PC-3 (cell line): Measurements from ENCODE around the gene PAQR5.

Experiments used
- CTCF ChIP-seq: fragments of 300-600 bp; sonication (generic); conservative IDR thresholded peaks from 2 replicates; pipeline ENCODE4 v1.5.1; 2017; ENCODE audit warnings: antibody characterized with exemption, low read depth, mild to moderate bottlenecking, low read length
- EZH2phosphoT487 ChIP-seq: fragments of 300-600 bp; sonication (generic); IDR thresholded peaks from 2 replicates; pipeline ENCODE4 v1.6.1; 2018; ENCODE audit warnings: mild to moderate bottlenecking, antibody characterized with exemption, low read length, borderline replicate concordance

GRCh38 chr15:69403594-69403993, 104.9 kb downstream of the PAQR5 start:
- TF ChIP-seq CTCF: no peak
- TF ChIP-seq EZH2phosphoT487: no peak
